Parathyroid adenoma (tissue), 2 donors: Measurements from ENCODE around the gene RPS3.

Experiments
- H2AFZ ChIP-seq: fragments of 300-600 bp; sonication (generic); one replicate; pipeline ENCODE4 v1.7.0; 2017; ENCODE audit warnings: antibody characterized with exemption, mild to moderate bottlenecking
- H3K27ac ChIP-seq: fragments of 300-600 bp; sonication (generic); one replicate; pipeline ENCODE4 v1.7.0; 2017
- H3K27me3 ChIP-seq: fragments of 300-600 bp; sonication (generic); one replicate; pipeline ENCODE4 v1.7.0; 2017; ENCODE audit warnings: low read length; ENCODE audit not compliant: control insufficient read depth, insufficient read depth
- H3K36me3 ChIP-seq: fragments of 300-600 bp; sonication (generic); one replicate; pipeline ENCODE4 v1.7.0; 2017; ENCODE audit warnings: low read length; ENCODE audit not compliant: control insufficient read depth, insufficient read depth
- H3K4me1 ChIP-seq: fragments of 300-600 bp; sonication (generic); one replicate; pipeline ENCODE4 v1.7.0; 2017; ENCODE audit warnings: control low read depth
- H3K4me2 ChIP-seq: fragments of 300-600 bp; sonication (generic); one replicate; pipeline ENCODE4 v1.7.0; 2017; ENCODE audit warnings: low read length
- H3K4me3 ChIP-seq: fragments of 300-600 bp; sonication (generic); one replicate; pipeline ENCODE4 v1.7.0; 2017; ENCODE audit warnings: low read depth, low read length
- H3K79me2 ChIP-seq: fragments of 300-600 bp; sonication (generic); one replicate; pipeline ENCODE4 v1.7.0; 2017; ENCODE audit warnings: control low read depth
- H3K9ac ChIP-seq: fragments of 300-600 bp; sonication (generic); one replicate; pipeline ENCODE4 v1.7.0; 2017; ENCODE audit warnings: mild to moderate bottlenecking
- H3K9me3 ChIP-seq: fragments of 300-600 bp; sonication (generic); one replicate; pipeline ENCODE4 v1.7.0; 2017; ENCODE audit warnings: low read length; ENCODE audit not compliant: control insufficient read depth
- TF ChIP-seq, protein P1 (sequence below): fragments of 300-600 bp; sonication (generic); IDR thresholded peaks from one replicate; pipeline ENCODE4 v1.7.0; 2017; ENCODE audit warnings: antibody characterized with exemption, mild to moderate bottlenecking
- donor health status: primary hyperparathyroidism.

The RPS3 gene

DNA sequence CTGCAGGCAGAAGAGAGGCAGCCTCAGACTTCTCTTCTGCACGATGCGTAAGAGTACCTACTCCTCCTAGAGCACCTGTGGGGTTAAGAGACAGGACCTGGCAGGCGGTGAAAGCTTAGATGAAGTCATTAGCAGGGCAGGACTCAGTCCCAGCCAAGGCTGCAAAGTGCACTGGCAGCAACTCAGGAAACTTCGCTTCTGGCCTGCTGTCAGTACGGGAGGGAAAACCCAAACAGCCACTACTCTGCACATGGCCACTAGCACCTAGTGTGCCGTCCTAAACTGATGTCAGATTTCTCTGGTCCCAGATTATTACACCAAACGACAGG, 42.5 kb downstream of the RPS3 start:
- H3K4me2 ChIP-seq, result no peak overlapping the region
- TF ChIP-seq, protein P1, sequence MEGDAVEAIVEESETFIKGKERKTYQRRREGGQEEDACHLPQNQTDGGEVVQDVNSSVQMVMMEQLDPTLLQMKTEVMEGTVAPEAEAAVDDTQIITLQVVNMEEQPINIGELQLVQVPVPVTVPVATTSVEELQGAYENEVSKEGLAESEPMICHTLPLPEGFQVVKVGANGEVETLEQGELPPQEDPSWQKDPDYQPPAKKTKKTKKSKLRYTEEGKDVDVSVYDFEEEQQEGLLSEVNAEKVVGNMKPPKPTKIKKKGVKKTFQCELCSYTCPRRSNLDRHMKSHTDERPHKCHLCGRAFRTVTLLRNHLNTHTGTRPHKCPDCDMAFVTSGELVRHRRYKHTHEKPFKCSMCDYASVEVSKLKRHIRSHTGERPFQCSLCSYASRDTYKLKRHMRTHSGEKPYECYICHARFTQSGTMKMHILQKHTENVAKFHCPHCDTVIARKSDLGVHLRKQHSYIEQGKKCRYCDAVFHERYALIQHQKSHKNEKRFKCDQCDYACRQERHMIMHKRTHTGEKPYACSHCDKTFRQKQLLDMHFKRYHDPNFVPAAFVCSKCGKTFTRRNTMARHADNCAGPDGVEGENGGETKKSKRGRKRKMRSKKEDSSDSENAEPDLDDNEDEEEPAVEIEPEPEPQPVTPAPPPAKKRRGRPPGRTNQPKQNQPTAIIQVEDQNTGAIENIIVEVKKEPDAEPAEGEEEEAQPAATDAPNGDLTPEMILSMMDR, result no peak
- no peaks in the 10 kb centered on the region for H3K79me2 ChIP-seq
- no peak overlapping the region for H3K4me3 ChIP-seq
- no peak overlapping the region for H3K27ac ChIP-seq
- no peaks in the 10 kb centered on the region for H3K36me3 ChIP-seq
- no peak overlapping the region for H3K9ac ChIP-seq
- no peaks in the 10 kb centered on the region for H3K4me1 ChIP-seq
- no peaks in the 10 kb centered on the region for H3K27me3 ChIP-seq
- no peak overlapping the region for H2AFZ ChIP-seq
- no peaks in the 10 kb centered on the region for H3K9me3 ChIP-seq

DNA sequence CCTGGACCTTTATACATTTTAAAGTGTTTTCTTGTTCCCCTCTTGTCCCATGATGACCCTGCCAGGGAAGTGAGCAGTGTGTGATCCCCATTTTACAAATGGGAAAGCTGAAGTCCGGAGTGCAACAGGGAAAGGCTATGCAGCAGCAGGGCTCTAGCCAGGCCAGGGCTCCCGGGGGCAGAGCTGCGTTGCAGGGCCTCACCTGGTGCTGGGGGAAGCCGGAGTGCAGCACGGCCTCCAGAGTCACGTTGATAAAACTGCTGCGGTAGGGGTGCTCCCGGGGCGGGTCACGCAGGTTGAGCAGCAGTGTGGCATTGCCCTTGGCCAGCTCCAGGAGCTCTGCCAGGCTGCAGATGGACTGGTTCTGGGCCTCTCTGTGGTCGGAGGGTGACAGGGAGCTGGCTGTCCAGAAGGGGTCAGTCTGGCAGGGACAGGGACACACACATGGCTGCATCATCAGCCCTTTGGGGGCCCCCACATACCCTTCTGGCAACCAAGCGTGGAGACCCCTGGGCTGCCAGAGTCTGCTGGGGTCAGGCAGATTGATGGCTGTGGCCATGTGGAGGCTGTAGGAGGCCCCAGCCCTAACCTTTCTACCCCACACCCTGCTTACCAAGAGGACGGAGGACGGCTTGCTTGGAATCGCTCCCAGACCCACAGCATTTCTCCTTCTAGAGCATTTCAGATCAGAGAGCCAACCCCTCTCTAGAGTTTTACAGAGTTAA, 43.0 kb downstream of the RPS3 start:
- no peaks in the 10 kb centered on the region for H3K9me3 ChIP-seq
- H3K36me3 ChIP-seq, result no peaks in the 10 kb centered on the region
- no peak overlapping the region for H3K9ac ChIP-seq
- H3K27me3 ChIP-seq, result no peaks in the 10 kb centered on the region
- H3K4me2 ChIP-seq, result no peak overlapping the region
- TF ChIP-seq, protein P1, result no peak
- no peak overlapping the region for H3K4me3 ChIP-seq
- H3K27ac ChIP-seq, result no peak overlapping the region
- no peaks in the 10 kb centered on the region for H3K79me2 ChIP-seq
- H2AFZ ChIP-seq, result no peak overlapping the region
- H3K4me1 ChIP-seq, result no peaks in the 10 kb centered on the region

DNA sequence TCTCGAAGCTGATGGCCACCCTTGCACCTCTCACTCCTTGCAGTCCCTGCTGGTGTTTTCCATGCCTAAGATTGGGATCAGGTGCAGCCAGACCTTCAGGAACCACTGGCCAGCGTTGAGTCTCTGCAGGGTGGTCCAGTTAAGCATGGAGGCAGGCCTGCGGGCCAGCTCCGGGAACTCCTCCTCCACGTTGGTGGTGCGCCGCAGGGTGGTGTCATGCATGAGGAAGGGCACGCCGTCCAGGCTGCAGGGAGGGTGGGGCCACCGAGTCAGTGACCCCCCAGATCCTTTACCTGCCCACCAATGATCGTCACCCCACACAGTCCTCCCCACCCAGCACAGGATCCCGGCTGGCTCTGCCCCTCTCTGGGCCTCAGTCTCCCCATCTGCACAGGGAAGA, 43.7 kb downstream of the RPS3 start:
- H3K27me3 ChIP-seq, result no peaks in the 10 kb centered on the region
- H3K4me1 ChIP-seq, result no peaks in the 10 kb centered on the region
- no peak overlapping the region for H3K9ac ChIP-seq
- H3K36me3 ChIP-seq, result no peaks in the 10 kb centered on the region
- no peak overlapping the region for H2AFZ ChIP-seq
- no peaks in the 10 kb centered on the region for H3K79me2 ChIP-seq
- no peaks in the 10 kb centered on the region for H3K9me3 ChIP-seq
- TF ChIP-seq, protein P1, result no peak
- no peak overlapping the region for H3K4me2 ChIP-seq
- no peak overlapping the region for H3K4me3 ChIP-seq
- no peak overlapping the region for H3K27ac ChIP-seq

DNA sequence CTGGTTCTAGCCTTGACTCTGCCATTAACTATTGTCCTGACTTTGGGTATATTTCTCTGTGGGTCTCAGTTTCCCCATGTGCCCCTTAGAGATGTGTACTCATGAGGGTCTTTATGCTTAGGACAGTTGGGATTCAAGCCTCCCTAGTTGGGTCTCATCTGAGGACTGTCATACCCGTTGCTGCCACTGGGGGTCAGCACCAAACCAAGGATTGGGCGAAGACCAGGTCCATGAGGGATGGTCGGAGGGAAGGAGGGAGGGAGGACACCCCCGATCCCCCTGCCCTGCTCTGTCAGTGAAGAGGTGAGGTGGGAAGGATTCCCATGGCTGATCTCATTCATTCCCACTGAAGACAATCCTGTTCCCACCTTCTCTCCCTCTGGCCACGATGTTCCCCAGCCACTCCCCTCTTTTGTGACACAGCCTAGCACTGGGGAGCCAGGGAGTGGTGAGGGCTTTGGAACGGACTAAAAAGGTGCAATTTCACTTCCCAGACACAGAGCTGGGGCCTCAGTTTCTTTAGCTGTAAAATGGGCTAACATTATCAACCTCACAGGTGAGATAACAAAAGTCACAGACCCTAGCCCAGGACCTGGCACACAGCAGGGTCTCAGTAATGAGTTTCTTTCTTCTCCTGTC, 46.1 kb downstream of the RPS3 start:
- Histone ChIP-seq H3K36me3 (no peaks in the 10 kb centered on the region), H3K9me3 (no peaks in the 10 kb centered on the region), H3K9ac (no peak overlapping the region), H3K27ac (no peak overlapping the region), H3K79me2 (no peaks in the 10 kb centered on the region), H2AFZ (no peak overlapping the region), H3K4me1 (no peaks in the 10 kb centered on the region), H3K27me3 (no peaks in the 10 kb centered on the region), H3K4me2 (no peak overlapping the region), H3K4me3 (no peak overlapping the region)
- TF ChIP-seq, protein P1, result peak; percentile 84

DNA sequence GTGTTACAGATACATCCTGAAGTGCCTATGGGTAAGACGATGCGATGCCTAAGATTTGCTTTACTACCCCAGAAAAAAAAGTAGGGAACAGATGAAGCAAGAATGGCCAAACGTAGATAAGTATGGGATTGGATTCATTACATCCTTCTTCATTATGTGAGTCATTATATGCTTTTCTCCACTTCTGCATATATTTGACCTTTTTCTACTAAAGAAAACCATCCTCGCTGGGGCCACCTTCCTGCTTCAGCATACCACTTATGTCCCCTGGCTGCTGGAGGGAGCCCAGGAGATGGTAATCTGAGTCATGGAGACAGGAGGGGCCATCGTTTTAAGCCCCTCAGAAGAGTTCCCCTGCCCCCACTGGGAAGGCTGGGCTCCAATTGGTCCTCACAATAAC, 48.1 kb downstream of the RPS3 start:
- Histone ChIP-seq H3K9me3 (no peaks in the 10 kb centered on the region), H3K9ac (no peak overlapping the region), H3K4me2 (no peak overlapping the region), H3K4me3 (no peak overlapping the region), H3K36me3 (no peaks in the 10 kb centered on the region), H3K4me1 (no peaks in the 10 kb centered on the region), H3K27ac (no peak overlapping the region), H3K27me3 (no peaks in the 10 kb centered on the region), H2AFZ (no peak overlapping the region), H3K79me2 (no peaks in the 10 kb centered on the region)
- TF ChIP-seq, protein P1, result no peak
